ENCODE data around the gene SFSWAP.
"Not testable (repeated sequence)": the region's sequence is repeated elsewhere in the genome, so short reads cannot be mapped to it uniquely, and the experiment has no call there.

The SFSWAP gene

GRCh38 chr12:131799828-131800593 is 89.1 kb downstream of the SFSWAP start:
- peaks cover 4% of the 10 kb centered on the region for H3K4me1 Mint-ChIP-seq
- peak; percentile 21 for ATAC-seq
- H3K9me3 Mint-ChIP-seq = no peaks in the 10 kb centered on the region
- H3K27ac Mint-ChIP-seq = no peak overlapping the region
- no peak overlapping the region for H3K4me3 Mint-ChIP-seq
- H3K36me3 Mint-ChIP-seq (ENCODE audit: low read depth) = peaks cover 36% of the 10 kb centered on the region
- H3K27me3 Mint-ChIP-seq = no peaks in the 10 kb centered on the region
- DNase-seq = no peak

DNA sequence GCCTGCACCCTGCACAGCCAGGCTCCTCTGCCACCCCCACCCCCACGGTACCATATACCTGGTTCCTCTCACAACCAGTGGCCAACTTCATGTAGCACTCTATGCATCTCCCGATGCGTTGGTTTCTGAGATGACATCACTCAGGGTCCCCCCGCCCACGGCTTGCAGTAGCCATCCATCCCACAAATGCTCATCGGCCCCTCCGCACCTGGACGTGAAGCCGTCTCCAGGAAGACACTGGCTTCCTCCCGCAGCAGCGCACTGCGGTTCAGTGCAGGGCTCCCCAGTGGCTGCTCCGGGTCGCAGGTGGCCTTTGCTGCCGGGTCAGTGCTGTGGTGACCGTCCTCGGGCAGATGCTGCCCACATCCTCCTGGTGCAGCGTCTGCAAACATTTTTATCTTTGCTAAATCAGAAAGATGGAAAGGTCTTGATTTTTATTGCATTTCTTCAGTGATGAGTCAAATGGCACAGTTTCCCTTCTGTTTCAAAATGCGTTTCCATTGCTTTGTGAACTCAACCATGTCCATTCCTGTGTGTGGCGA is 89.8 kb downstream of the SFSWAP start:
- ATAC-seq (no peak), DNase-seq (no peak)
- H3K27ac Mint-ChIP-seq = no peak overlapping the region
- peaks cover 35% of the 10 kb centered on the region for H3K36me3 Mint-ChIP-seq (ENCODE audit: low read depth)
- no peaks in the 10 kb centered on the region for H3K9me3 Mint-ChIP-seq
- no peaks in the 10 kb centered on the region for H3K27me3 Mint-ChIP-seq
- H3K4me3 Mint-ChIP-seq = no peak overlapping the region
- peaks cover 4% of the 10 kb centered on the region for H3K4me1 Mint-ChIP-seq

DNA sequence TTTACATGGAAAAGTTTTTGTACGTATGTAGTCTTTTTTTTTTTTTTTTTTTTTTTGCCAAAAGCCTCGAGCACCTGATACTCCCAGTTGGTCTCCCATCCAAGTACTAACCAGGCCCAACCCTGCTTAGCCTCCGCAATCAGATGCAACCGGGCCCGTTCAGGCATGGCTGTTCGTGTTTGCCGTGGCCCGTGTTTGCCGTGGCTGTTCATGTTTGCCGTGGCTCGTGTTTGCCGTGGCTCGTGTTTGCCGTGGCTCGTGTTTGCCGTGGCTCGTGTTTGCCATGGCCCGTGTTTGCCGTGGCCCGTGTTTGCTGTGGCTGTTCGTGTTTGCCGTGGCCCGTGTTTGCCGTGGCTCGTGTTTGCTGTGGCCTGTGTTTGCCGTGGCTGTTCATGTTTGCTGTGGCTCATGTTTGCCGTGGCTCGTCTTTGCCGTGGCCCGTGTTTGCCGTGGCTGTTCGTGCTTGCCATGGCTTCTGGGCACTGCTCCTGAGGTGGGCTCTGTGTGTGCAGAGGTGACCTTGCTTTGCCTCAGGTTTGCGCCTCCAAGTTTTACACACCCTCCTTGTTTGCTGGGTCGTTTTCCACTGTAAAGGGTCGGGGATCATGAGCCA is 90.5 kb downstream of the SFSWAP start:
- ATAC-seq (no peak), DNase-seq (no peak)
- no peak overlapping the region for H3K27ac Mint-ChIP-seq
- H3K4me3 Mint-ChIP-seq = no peak overlapping the region
- no peaks in the 10 kb centered on the region for H3K27me3 Mint-ChIP-seq
- H3K4me1 Mint-ChIP-seq = peaks cover 1% of the 10 kb centered on the region
- H3K36me3 Mint-ChIP-seq (ENCODE audit: low read depth) = peaks cover 32% of the 10 kb centered on the region
- no peaks in the 10 kb centered on the region for H3K9me3 Mint-ChIP-seq

- Mint-ChIP-seq H3K4me3 (no peak overlapping the region), H3K27ac (no peak overlapping the region), H3K9me3 (no peaks in the 10 kb centered on the region), H3K27me3 (no peaks in the 10 kb centered on the region), H3K4me1 (peaks cover 1% of the 10 kb centered on the region), H3K36me3 (ENCODE audit: low read depth) (peaks cover 27% of the 10 kb centered on the region)
- no peak for DNase-seq
- no peak for ATAC-seq
These were observed 93.2 kb downstream of the SFSWAP start for GRCh38 chr12:131803961-131804521.

GRCh38 chr12:131805421-131805820 is 94.5 kb downstream of the SFSWAP start:
- Mint-ChIP-seq H3K4me1 (peaks cover 4% of the 10 kb centered on the region), H3K4me3 (no peak overlapping the region), H3K27me3 (no peaks in the 10 kb centered on the region), H3K27ac (no peak overlapping the region), H3K36me3 (ENCODE audit: low read depth) (peaks cover 15% of the 10 kb centered on the region), H3K9me3 (no peaks in the 10 kb centered on the region)
- DNase-seq (no peak), ATAC-seq (no peak)

- ATAC-seq = no peak
- H3K27ac Mint-ChIP-seq = no peak overlapping the region
- peaks cover 2% of the 10 kb centered on the region for H3K4me1 Mint-ChIP-seq
- H3K4me3 Mint-ChIP-seq = no peak overlapping the region
- no peaks in the 10 kb centered on the region for H3K27me3 Mint-ChIP-seq
- no peaks in the 10 kb centered on the region for H3K9me3 Mint-ChIP-seq
- H3K36me3 Mint-ChIP-seq (ENCODE audit: low read depth) = peaks cover 6% of the 10 kb centered on the region
- DNase-seq = no peak
These were observed 95.8 kb downstream of the SFSWAP start for GRCh38 chr12:131806674-131807073.

DNA sequence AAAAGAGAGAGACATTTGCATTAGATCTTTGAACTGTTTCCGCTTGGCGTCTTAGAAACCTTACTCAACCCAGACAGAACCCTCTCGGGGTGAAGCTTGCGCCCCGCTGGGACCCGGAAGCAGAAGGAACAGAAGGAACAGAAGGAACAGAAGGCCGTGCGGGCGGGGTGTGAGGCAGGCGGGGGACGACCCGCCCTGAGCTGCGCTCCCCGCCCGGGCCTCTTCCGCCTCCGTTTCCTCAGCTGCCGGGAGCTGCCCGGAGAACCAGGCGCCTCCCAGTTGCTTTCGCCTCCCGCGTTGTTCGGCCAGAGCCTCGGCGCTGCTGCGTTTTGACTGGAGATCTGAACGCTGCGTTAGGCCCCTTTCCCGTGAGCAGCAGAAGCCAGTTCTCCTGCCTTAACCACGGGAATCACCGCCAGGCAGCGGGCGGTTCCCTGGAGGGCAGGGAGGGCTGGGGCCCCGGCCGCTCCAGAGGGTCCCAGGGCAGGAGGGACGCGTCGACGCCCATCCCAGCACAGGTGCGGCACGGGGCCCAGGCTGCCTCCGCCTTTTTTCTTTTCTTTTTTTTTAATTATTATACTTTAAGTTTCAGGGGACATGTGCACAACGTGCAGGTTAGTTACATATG is 98.0 kb downstream of the SFSWAP start:
- H3K36me3 Mint-ChIP-seq (ENCODE audit: low read depth) = peaks cover 3% of the 10 kb centered on the region
- H3K9me3 Mint-ChIP-seq = peaks cover 10% of the 10 kb centered on the region
- no peak for ATAC-seq
- DNase-seq = peak; percentile 21
- H3K27ac Mint-ChIP-seq = no peak overlapping the region
- peaks cover 2% of the 10 kb centered on the region for H3K4me1 Mint-ChIP-seq
- H3K4me3 Mint-ChIP-seq = peak overlapping the region; percentile 46
- H3K27me3 Mint-ChIP-seq = no peaks in the 10 kb centered on the region

DNA sequence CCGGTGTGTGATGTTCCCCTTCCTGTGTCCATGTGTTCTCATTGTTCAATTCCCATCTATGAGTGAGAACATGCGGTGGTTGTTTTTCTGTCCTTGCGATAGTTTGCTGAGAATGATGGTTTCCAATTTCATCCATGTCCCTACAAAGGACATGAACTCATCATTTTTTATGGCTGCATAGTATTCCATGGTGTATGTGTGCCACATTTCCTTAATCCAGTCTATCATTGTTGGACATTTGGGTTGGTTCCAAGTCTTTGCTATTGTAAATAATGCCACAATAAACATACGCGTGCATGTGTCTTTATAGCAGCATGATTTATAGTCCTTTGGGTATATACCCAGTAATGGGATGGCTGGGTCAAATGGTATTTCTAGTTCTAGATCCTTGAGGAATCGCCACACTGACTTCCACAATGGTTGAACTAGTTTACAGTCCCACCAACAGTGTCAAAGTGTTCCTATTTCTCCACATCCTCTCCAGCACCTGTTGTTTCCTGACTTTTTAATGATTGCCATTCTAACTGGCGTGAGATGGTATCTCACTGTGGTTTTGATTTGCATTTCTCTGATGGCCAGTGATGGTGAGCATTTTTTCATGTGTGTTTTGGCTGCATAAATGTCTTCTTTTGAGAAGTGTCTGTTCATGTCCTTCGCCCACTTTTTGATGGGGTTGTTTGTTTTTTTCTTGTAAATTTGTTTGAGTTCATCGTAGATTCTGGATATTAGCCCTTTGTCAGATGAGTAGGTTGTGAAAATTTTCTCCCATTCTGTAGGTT is 98.8 kb downstream of the SFSWAP start:
- H3K36me3 Mint-ChIP-seq (ENCODE audit: low read depth); H3K4me3 Mint-ChIP-seq; H3K27me3 Mint-ChIP-seq; H3K27ac Mint-ChIP-seq; H3K4me1 Mint-ChIP-seq; DNase-seq; ATAC-seq: not testable (repeated sequence)
- H3K9me3 Mint-ChIP-seq = peaks cover 14% of the 10 kb centered on the region

- Mint-ChIP-seq H3K9me3 (peaks cover 14% of the 10 kb centered on the region), H3K4me3 (no peak overlapping the region), H3K4me1 (peaks cover 2% of the 10 kb centered on the region), H3K27me3 (no peaks in the 10 kb centered on the region), H3K27ac (no peak overlapping the region), H3K36me3 (ENCODE audit: low read depth) (peaks cover 3% of the 10 kb centered on the region)
- DNase-seq (no peak), ATAC-seq (no peak)
These were observed 99.8 kb downstream of the SFSWAP start for GRCh38 chr12:131810726-131811125.

GRCh38 chr12:131815131-131815530 is 104.2 kb downstream of the SFSWAP start:
- DNase-seq (no peak), ATAC-seq (no peak)
- Mint-ChIP-seq H3K27ac (no peak overlapping the region), H3K4me3 (no peak overlapping the region), H3K4me1 (no peaks in the 10 kb centered on the region), H3K9me3 (peaks cover 14% of the 10 kb centered on the region), H3K27me3 (peaks cover 6% of the 10 kb centered on the region), H3K36me3 (ENCODE audit: low read depth) (peaks cover 3% of the 10 kb centered on the region)

DNA sequence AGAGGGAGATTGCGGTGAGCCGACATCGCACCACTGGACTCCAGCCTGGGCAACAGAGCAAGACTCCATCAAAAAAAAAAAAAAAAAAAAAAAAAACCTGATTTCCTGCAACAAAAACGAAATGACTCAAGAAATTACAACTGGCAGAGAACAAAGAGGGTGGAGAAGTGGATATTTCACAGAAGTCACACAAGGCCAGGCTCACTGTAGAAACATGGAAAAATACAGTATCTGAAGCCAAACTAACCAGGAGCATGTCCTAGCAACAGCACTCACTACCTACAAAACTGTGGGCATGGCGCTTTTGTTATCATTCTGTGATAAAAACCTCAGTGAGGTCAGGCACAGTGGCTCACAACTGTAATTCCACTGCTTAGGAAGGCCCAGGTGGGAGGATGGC is 105.6 kb downstream of the SFSWAP start:
- DNase-seq (no peak), ATAC-seq (no peak)
- Mint-ChIP-seq H3K4me1 (no peaks in the 10 kb centered on the region), H3K9me3 (peaks cover 14% of the 10 kb centered on the region), H3K4me3 (no peak overlapping the region), H3K36me3 (ENCODE audit: low read depth) (peaks cover 3% of the 10 kb centered on the region), H3K27ac (no peak overlapping the region), H3K27me3 (peaks cover 6% of the 10 kb centered on the region)

GRCh38 chr12:131817241-131817640 is 106.4 kb downstream of the SFSWAP start:
- Mint-ChIP-seq H3K27me3 (peaks cover 6% of the 10 kb centered on the region), H3K36me3 (ENCODE audit: low read depth) (peaks cover under 1% of the 10 kb centered on the region), H3K4me3 (no peak overlapping the region), H3K27ac (no peak overlapping the region), H3K4me1 (no peaks in the 10 kb centered on the region), H3K9me3 (peaks cover 10% of the 10 kb centered on the region)
- DNase-seq = no peak
- ATAC-seq = no peak

DNA sequence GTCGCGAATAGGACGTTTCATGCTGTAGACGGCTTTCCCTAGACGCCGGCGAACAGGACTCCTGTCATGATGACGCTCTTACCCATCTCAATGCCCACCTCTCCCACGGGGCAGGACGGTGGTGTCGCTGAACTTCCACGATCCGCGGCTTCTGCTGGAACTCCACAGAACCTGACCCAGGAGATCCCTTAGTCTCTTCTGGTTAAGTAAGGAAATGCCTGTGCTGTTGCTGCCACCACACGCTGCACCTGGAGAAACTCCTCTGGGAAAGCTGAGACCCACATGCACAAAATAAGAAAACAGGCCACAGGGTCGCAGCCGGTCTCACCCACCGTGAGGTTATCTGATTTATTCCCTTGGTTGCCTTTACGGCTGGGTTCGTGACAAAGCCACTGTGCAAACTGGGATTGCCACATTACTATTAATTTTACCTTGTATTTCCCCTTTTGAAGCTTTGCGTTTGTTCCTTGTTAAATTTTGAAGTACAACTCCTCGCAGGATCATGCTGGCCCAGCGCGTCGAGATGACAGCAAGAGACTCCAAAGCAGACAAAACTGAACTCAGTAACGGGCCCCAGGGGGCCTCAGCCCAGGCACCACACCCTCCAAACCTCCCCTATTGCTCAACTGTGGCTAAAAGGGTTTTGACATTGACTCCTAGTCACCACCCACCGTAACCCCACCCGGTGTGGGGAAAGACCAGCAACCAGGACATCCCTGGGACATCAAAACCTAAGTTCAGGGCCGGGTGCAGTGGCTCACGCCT is 108.1 kb downstream of the SFSWAP start:
- Mint-ChIP-seq H3K36me3 (ENCODE audit: low read depth) (no peaks in the 10 kb centered on the region), H3K4me1 (no peaks in the 10 kb centered on the region), H3K4me3 (no peak overlapping the region), H3K27me3 (peaks cover 6% of the 10 kb centered on the region), H3K9me3 (peaks cover 2% of the 10 kb centered on the region), H3K27ac (no peak overlapping the region)
- no peak for ATAC-seq
- no peak for DNase-seq
